ENCODE data around the gene BIN1. TPM values are rescaled to one million over a fixed set of nuclear protein-coding genes. Genes with fewer than 3 reads are reported as not detected.
"Not testable (repeated sequence)": the region's sequence is repeated elsewhere in the genome, so short reads cannot be mapped to it uniquely, and the experiment has no call there.

Gene BIN1
- total RNA-seq, 1 experiment from 2014 or later: 68.0 TPM

DNA sequence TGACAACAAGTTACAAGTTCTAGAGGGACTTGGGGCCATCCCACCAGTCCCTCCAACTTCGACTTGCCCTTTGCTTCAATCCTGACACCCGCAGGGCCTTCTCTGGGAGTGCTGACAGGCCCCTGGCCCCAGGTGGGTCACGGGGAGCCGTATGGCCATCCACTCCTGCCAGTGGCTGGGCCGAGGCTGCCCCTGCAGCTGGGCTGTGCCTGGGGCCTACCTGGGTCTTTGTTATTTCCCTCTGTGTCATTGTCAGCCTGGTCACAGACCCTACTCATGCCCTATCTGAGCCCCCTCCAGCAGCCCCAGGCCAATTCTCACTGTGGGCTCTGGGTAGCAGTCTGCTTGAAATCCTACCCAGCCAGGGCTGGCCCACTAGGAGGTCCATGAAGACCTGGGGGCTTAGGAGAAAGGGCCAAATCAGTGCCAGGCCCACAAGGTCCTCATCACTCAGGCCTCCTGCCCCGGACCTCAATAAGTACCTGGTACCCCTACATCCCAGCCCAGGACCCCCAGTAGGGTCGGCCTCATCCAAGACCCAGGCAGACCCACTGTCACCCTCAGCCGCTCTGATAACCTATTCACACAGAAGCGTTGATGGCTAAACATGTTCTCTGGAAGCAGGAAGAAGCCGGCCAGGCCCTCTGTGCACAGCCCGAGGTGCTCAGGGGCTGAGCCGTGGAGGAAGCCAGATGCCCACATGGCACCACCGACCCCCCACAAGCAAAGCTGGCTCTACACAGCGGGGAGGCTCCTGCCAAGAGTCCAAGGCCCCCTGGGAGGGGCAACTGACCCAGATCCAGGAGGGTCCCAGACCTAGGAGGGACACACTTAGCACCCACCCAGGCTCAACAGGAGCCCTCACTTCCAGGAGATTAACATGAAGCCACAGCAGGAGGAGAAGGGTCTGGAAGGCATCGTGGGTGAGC lies 57.7 kb downstream of the BIN1 start:
- DNase-seq (ENCODE audit: low read depth): no peak

DNA sequence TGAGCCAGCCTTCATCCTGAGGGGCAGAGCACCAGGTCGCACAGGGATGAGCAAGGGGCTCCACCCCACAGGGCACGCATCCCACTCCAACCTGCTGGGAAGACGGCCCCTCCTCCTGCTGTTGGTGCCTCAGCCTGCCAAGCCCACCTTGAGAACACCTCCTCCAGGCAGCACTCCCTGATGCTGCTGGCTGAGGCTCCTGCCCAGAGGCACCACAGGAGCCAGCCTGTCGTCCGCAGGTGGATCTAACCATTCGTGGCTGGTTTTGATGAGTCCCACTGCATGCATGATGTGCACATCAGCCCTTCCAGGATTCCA lies 58.4 kb downstream of the BIN1 start:
- DNase-seq (ENCODE audit: low read depth): no peak

DNA sequence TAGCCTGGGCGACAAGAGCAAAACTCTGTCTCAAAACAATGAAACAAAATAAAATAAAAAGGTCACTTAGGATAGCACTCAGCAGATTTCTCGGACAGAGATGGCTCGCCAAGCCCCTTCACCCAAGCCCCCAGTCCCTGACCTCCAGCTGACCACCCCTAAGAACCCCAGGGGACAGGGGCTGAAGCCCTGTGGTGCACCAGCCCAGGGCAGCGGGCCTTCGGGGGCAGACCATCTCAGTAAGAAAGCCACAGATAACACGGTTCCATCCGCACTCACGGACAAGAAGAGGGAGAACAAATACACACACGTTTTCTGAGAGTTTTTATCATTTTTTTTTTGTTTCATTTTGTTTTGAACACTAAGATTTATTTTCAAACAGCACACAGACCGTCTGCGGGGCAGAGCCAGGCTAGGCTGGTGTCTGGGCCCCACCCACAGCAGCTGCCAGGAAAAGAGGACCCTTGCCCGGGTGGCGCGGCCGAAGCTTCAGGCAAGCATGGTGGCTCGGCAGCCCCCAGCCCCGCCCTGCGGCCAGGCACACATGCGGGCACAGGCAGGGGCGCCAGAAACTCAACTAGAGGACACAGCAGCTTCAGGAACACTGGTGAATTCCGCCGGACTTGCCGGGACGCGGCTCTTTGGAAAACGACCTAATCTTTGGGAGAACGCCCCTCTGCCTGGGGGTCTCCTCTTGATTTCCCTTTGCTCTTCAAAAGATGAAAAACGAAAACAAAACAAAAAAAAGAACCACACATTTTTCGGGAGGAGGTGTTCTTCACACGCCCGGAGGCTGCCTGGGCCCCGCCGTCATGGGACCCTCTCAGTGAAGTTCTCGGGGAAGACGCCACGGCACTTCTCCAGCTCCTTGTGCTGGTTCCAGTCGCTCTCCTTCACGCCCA lies 59.0 kb downstream of the BIN1 start:
- no peak for DNase-seq (ENCODE audit: low read depth)

DNA sequence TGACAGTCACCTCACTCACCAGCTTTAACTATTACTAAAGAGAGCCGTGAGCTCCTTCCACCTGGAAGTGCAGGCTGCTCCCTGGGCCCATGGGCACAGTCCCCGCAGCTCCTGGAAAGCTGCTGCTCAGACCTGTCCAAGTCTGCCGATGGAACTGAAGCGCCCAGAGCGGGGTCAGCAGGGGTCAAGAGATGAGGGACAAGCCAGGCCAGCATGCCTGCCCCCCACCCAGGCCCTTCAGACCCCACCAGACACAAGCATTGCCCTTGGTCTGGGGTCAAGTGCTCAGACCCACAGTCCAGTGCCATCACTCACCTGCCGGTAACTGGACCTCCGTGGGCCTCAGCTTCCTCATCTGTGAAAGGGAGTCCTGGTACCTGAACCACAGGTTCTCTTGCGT lies 59.9 kb downstream of the BIN1 start:
- no peak for DNase-seq (ENCODE audit: low read depth)

DNA sequence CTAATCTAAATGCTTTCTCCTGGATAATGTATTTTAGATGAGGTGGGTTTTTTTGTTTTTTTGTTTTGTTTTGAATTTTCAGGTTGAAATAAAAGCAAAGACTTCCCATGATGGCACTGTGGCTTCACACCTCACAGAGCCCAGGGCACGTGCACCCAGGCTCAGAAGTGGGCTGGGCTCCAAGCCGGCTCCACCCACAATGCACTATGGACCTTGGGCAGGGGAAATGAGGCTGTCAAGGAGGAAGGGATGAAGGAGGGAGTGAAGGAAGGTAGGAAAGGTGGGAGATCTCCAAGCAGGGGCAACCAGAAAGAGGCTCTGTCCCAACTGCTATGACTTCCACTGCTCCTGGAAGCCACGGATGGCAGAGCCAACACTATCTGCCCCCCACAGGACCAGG lies 60.4 kb downstream of the BIN1 start:
- no peak for DNase-seq (ENCODE audit: low read depth)

DNA sequence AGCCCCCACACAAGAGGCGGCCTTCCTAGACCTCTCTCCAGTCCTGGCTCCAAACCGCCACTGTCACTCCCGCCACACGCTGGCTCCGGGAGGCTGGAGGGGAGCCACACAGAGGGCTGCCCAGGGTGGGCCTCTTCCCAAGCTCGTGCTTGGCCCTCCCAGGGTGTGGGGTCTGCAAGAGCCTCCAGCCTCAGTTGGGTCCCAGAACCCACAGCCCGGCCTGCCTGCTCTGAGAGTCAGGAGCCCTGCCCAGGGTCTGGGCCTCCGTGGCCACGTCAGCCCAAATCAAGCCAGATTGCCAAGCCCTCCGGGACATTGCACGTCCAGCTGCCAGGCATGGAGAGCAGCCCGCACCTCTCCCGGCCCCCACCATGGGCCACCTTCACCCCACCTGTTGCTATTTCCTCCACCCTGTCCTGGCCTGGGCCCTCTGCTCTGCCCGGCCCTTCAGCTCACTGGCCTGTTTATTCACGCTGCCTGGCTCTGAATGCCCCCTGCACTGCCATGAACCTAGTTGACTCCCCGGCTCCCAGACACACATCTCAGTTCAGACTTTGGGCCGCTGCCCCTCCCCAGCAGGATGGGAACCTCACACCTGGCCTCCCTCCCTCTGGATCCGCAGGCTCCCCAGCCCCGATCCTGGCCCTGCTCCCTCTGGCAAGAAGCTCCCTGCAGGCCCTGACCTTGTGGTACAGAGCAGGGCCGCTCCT lies 61.0 kb downstream of the BIN1 start:
- DNase-seq (ENCODE audit: low read depth): no peak

DNA sequence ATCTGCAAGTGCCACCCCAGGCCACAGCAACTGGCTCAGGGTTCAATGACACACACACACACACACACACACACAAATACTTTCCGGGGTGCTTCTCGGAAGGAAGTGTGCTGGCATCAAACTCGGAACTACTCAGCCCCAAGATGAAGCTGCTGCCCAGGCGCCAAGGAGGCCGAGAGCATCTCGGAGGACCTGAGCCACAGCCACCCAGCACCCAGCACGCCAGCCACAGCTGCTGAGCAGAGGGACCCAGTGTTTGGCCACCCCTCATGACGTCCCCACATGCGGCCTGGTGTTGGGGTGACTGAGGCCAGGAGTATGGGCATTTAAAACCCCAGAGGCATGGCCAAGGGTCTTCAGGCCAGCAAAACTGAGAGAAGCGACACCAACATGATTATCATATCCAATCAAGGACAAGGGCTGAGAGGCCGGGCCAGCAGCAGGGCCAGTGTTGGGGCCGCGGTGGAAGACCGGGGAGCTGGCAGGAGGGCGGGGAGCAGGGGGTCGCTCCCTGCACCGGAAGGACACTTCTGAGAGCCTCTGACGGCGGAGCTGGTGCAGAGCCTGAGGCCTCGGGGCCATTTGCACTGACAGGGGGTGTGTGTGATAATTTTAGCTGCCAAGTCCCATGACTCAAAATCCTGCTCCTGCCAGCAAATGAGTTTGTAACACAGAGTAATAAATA lies 61.8 kb downstream of the BIN1 start:
- DNase-seq (ENCODE audit: low read depth): no peak

DNA sequence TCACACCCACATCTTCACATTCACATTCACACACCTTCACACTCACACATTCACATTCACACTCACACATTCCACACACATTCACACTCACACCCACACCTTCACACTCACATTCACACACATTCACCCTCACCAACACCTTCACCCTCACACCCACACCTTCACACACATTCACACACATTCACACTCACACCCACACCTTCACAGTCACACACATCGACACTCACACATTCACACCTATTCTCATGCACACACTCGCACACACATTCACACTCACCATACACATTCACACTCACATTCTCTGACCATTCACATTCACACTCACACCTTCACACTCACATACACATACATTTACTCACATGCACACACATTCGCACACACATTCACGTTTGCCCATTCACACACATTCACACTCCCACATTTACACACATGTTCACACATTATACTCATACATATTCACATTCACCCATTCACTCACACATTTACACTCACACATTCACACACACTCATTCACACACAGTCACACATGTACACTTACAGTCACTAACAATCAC lies 62.7 kb downstream of the BIN1 start:
- DNase-seq (ENCODE audit: low read depth): no peak

DNA sequence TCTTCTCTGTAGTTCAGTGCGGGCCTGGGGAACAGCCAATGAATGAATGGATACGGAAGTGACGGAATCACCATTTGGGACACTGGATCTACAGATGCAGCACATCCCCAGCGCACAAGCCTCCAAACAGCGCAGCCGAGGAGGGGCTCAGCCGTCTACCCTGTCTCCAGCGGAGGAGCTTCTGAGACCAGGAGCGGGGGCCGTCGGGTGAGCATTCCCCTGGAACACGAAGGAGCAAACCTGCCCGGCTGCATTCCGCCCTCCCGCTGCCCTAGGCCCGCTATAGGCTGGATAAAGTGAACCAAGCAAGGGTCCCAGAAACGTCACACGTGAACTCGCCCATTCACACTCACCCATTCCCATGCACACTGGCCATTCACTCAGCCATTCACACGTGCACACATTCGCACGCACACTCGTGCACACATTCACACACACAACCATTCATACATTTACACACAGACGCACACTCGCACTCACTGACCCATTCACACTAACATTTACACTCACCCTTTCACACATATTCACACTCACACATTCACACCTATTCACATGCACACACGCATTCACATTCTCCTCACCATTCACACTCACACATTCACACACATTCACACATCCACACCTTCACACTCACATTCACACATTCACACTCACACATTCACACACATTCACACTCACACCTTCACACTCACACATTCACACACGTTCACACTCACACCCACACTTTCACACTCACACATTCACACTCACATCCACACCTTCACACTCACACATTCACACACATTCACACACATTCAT lies 63.4 kb downstream of the BIN1 start:
- DNase-seq (ENCODE audit: low read depth): no peak

DNA sequence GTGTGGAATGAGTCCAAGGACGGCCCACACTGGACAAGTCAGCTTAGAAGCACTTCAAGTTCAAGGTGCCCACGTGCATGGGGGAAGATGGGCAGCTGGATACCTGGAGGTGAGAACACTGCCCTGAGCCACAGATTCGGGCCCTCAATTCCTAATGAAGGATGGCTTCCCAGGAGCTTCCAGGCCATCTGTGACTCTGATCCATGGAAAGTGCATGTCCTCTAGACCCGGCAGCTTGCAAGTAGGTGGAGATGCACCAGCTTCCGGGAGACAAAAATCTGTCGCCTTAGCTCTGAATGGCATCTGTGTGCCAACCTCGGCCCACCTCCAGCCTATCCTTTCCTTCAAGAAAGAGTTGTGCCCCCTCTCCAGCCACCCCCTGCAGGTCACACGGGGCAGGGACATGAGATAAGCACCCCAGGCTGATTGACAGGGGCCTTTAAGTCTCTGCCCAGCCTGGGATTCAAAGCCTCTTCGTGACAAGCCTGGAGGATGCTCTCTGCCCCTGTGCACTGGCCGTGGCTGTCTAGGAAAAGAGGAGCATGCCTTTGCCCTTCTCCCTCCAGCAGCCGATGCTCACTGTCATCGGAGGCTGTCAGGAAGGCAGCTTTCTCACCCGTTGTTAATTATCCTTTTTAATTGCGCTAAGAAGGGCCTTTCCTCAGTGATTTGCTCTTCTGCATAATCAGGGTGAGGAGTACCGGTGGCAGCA lies 65.5 kb downstream of the BIN1 start:
- DNase-seq (ENCODE audit: low read depth): no peak

DNA sequence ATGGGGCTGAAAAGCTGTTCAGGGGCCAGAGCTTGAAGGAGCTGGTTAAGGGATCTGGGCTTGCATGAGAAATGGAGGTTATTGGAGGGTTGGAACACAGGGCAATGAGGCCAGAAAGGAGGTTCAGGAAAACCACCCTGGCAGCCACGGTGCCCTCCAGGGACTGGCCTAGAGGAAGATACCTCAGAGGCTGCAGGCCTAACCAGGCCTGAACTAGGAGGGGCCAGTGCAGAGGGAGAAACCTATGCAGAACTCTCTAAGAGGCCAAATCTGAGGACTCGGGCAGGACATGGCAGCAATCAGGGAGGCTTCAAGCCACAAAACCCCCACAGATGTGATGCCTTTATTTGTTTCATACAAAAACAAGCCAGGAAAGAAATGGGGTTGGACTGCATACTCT lies 66.8 kb downstream of the BIN1 start:
- no peak for DNase-seq (ENCODE audit: low read depth)

DNA sequence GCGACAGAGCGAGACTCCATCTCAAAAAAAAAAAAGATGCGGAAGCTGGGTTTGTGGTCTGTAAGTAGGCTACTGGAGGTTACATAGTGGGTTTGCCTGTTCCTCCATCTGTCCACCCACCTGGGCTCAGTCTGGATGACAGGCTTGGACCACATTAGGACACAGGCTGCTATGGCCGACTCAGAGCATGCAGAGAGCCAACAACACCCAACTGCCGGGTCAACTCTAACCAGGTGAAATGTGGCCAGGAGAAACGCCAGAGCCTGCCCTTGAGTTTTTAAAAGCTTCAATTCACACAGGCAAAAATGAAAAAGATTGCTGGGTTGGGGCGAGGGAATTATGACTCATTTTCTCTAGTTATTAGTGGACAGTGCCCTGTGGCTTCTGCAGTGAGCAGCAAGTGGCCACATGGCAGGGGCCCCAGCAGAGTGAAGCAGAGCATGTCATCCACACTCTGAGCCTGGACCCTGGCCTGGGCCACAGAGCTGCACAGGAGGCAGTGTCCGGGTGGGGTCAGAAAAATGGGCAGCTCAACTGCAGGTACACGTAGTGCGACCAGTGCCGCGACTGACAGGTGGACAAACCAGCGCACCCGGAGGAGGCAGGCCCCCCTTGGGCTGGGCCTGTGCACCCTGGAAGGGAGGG lies 67.4 kb downstream of the BIN1 start:
- DNase-seq (ENCODE audit: low read depth): no peak

DNA sequence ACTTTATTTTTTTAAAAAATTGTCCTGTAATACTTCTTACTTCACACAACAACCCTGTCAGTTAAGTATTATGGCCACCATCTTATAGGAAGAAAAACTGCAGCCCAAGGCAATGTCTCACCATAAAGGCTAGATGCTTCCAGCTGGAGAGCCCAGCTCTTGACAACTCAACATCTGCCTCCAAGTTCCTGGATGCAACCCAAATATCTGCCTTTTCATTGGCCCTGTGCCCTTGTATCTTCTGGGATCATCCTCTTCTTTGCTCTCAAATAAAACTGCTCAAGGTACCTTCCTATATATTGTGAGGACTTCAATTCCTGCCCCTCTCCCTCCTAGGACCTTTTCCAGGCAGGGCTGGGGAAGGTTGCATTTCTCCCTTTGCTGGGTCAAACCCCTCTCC lies 69.5 kb downstream of the BIN1 start:
- no peak for DNase-seq (ENCODE audit: low read depth)

DNA sequence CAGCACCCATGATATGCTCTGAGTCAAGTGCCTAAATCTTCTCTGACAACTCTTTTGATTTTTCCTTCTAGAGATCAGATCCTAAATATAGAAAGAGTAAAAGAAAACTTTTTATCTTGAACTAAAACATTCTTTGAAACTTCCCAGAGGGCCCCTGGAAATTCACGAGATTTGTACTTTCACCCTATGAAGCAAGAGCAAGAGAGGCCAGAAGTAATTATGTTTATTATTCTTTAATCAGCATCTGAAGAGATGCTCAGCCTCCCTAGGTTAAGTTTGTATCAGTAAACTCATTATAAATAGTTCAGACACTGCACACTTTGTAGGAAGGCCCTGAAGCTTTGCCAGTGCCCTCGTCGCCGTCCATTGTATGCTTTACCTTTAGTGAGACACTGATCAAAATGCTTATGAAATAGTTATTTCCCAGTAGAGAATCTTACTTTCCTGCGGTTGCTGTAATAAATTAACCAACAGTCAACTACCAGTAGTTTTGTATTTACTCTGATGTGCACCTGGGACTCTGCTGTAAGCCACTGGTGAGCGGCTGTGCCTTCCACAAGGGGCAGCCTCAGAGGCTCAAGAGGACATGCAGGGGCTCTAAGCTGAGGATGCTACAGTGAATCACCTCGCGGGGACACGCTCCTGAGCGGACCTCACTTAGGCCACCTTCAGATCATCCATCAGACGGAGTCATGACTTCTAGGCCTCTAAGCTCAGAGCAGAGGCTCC lies 71.9 kb downstream of the BIN1 start:
- no peak for DNase-seq (ENCODE audit: low read depth)

DNA sequence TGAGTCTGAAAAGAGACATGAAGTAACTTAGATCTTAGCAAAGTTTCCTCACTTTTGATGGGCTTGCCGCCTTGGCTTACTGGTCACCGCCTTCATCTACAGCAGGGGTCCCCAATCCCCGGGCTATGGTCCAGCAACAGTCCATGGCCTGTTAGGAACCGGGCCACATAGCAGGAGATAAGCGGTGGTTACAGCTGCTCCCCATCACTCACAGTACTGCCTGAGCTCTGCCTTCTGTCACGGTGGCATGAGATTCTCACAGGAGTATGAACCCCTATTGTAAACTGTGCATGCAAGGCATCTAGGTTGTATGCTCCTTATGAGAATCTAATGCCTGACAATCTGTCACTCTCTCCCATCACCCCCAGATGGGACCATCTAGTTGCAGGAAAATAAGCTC lies 72.9 kb downstream of the BIN1 start:
- no peak for DNase-seq (ENCODE audit: low read depth)

DNA sequence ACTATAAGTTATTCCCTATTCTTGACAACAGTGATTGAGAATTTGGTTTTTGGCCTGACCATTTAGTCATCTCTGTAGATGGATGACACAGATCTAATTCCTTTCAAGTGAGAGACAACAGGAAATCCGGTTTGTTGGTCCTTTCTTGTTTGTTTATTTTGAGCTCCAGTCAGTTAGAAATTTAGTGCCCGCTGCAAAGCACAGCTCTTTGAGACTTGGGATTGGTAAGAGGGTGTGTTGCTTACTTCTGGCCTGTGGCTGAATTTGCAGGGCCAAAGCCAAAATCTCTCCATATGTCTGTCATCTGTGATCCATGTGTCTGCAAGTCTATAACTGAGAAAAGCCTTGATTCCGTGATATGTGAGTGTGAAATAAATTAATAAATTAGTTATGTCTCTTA lies 74.3 kb downstream of the BIN1 start:
- DNase-seq (ENCODE audit: low read depth): no peak

DNA sequence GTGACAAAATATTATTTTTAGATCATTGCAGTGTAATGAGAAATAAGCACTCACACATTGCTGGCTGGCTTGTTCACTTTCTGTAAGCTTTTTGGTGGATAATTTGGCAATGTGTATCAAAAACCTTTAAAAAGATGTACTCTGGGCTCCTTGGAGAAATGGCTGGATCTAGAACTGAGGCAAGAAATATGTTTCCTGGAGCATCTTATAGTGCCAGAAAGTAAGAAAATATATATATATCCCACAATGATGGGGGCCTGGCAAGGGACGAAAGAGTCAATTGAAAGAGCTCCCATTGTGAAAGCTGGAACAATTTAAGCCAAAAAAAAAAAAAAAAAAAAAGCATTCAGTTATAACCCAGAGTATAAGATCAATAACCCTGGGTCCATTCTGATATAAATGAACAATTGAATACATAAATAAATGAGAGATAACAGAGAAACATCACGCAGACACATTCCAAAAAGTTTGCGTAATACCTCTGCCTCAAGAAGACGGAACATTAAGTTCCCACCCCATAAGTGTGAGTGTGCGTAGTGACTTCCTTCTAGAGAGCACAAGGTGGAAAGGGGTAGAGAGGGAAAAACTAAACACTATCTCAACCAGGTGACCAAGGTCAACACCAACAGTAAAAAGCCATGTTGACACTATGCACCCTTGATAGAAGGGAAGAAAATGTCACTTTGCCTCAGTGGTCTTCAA lies 77.5 kb downstream of the BIN1 start:
- no peak for DNase-seq (ENCODE audit: low read depth)

DNA sequence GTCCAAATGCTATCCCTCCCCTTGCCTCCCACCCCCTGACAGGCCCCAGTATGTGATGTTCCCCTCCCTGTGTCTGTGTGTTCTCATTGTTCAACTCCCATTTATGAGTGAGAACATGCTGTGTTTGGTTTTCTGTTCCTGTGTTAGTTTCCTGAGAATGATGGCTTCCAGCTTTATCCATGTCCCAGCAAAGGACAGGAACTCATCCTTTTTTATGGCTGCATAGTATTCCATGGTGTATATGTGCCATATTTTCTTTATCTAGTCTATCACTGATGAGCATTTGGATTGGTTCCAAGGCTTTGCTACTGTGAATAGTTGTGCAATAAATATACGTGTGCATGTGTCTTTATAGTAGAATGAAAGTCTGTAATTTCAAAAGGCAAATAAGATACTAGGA lies 78.2 kb downstream of the BIN1 start:
- DNase-seq (ENCODE audit: low read depth): not testable (repeated sequence)
